T-helper 2 cell treated with Interferon-gamma antibody and Interleukin-4, amounts not matched to agents 100 ng/mL and 5 ng/mL, for 36 hours (primary cell): Measurements from ENCODE around the gene FIBIN. TPM values are rescaled to one million over a fixed set of nuclear protein-coding genes. Genes with fewer than 3 reads are reported as not detected.
"Not testable (repeated sequence)": the region's sequence is repeated elsewhere in the genome, so short reads cannot be mapped to it uniquely, and the experiment has no call there.

Experiments
- intact Hi-C: fragments of 100-400 bp; cut with micrococcal nuclease; formaldehyde crosslinking; loops from one replicate; pipeline ENCODE4 v1.15.1; 2023
- total RNA-seq: library from RNA; stranded (reverse); gene quantifications from 2 replicates; pipeline ENCODE4 v1.2.3, GENCODE V29; 2022

FIBIN gene
- total RNA-seq = not detected in 2 replicates

GRCh38 chr11:26993965-26994457, at the start of gene FIBIN:
TSS of gene FIBIN (plus strand) at chr11:26994112. CDS start at chr11:26994527, 415 bp downstream.
- intact Hi-C loops = no loop called here

DNA sequence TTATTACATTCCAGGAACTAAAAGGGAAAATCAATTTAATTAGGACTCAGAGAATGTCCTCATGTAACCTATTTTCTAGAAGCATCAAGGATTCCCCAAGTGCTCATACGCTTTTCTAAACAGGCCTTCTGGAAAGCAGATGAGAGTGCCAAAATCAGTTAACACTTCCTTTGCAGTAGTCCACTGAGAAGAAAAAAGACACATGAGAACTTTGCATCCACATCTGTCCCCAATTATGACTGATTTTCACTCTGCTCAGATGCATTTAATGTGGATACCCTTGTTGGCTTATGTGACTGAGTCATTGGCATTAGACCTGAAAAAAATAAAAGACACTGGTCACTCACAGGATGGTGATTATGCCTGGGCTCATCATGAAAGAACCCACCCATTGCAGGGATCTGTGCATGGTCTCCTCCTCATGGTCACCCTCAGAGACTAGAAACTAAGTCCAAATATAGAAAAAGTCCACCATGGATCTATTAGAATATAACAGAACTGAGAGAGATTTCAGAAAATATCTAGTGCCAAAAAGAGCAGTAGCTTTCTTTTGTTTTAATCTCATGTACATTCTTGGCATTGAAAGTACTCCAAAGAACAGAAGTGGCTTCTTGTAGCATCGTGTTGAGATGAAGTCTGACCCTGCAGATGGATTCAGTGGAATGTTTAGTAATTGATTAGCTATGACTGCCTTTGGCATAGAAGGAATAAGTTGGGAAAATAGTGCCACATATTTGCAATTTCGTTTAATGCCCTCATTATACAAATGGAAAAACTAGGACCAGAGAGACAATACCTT, 48.8 kb upstream of the FIBIN start:
- intact Hi-C loops = no loop called here

GRCh38 chr11:26946257-26946716, 47.6 kb upstream of the FIBIN start:
- intact Hi-C loops = no loop called here

- intact Hi-C loops = no loop called here
Observed at GRCh38 chr11:26947379-26947844, 46.5 kb upstream of the FIBIN start.

DNA sequence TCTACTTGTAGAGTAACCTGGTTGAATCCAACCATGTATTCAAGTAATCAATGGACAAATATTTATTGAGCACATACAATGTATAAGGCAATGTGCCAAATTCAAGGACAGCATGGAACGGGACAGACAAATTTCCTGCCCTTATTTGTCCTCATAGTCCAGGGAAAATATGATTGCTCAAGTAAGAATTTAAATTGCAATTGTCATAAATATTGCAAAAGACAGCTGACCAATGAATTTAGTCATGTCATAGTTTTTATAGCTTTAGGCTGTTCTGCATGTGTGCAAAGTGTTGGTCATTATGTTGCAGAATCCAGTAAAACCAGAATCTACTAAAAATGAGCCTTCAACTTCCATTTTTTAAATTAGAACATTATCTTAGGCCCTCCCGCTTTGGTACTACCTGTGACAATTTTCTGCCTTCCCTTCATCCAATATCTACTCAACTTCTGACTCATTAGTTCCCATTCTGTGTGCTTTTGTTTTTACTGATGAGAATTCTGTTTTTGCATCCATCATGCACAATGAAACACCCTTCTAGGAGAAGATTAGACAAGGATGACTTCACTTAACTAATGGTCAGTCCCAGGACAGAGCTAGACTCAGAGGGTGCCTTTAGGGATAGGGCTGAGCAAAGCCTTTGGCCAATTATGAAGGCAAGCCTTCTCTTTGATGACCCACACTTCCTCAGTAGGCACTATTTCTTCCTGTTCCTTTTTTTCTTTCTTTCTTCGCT, 45.8 kb upstream of the FIBIN start:
- intact Hi-C loops = no loop called here

GRCh38 chr11:26948881-26949280, 45.0 kb upstream of the FIBIN start:
- intact Hi-C loops = no loop called here

GRCh38 chr11:26949846-26950245, 44.1 kb upstream of the FIBIN start:
- intact Hi-C loops = no loop called here

DNA sequence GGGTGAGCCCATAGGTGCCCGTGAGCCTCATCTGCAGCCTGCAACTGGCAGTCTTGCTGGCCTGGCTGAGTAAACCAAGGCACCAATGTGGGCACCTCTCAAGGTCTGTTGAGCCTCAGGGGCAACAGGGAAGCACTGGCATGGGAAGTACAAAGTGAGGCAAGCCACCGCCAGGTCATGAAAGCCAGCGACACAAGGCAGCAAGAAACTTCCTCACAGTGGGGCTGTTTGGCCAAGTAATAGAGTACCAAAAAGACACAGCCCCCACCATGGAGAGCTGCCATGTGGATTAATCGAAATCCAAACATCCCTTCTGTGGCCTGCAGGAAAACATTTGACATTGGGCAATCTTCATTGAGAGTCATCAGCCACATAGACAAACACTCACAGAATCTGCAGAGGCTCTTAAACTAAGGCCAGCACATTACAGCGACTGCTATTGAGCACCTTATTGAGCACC, 43.6 kb upstream of the FIBIN start:
- intact Hi-C loops = no loop called here

DNA sequence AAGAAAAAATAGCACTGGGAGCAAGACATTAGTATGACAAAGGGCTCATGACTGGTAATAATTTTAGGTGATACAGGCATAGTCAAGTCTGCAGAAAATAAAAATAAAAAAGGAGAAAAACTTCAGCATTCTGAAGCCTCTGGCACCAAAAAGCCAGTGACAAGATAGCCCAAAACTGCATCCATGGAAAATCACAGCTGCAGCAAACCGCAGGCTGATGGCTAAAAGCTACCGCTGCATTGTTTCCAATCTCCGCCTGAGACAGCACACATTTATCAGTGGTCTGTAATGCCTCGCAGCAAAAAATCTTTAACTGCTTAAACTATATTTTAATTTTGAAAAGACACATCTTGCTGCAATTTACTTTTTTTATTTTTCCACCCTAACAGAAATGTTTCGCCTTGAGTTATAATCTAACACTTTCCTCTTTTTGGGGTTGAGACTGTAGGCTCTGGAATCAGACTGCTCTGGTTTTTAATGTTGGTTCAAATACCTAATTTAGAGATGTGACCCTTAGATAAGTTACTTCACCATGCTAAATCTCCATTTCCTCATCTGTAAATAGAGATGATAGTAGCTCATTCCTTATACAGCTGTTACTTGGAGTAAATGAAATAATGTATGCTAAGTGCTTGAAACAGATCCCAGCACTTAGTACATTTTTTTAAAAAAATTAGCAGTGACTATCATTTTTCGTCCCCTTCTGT, 42.0 kb upstream of the FIBIN start:
- intact Hi-C loops = no loop called here

DNA sequence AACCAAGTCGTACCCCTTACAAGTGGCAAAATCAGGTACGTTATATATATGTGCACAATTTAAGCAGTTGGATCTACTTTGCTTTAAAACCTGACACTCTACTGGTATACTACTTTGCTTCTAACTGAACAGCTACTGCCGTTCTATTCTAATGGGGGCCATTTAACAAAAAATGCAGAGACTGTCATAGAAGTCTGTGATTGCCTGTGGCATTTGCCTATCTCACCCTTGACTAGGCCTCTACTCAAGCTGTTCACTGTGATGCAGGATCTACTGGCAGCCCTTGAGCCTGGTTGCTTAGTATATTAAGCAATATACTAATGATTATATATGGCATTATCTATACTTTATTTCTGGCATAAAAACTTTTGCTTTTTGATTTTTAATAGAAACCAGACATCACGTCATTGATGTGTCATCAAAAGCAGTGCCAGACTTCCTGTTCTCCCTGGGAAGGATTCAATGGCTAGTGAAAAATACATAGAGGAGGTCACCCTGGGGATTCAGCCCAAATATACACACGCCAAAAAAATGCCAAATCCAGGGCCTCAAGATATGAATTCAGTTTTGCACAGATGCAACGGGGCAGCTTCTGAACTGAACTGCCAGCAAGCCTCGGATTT, 40.0 kb upstream of the FIBIN start:
- intact Hi-C loops = no loop called here

DNA sequence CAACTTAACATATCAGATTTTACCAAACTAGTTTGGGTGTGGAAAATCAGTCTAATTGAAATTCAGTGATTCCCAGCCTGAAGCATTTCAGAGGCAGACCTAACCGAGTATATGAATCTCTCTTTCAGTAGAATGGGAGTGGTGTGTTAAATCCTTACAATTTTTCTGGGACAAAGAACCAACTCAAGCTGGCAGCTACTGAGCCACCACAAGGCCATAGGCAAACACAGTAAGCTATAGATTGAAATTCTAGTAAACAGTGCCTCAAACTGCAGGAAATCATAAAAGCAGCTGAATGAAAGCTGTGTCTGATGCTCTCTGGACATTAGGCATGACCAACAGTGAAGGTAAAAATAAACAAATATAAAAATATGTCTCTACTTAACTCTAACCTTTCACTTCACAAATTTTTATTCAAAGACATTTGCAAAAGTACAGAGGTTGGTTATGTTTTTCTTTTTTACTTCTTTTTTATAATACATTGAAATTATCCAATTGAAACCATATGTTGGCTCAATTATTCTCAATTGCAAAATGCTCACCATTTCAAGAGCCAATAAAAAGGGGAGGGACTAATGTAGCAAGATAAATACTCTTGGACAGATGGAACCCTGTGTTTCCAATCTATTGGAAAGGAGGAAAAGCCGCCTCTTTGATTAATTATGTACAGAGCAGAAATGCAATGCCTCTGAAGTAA, 35.8 kb upstream of the FIBIN start:
- intact Hi-C loops = no loop called here

DNA sequence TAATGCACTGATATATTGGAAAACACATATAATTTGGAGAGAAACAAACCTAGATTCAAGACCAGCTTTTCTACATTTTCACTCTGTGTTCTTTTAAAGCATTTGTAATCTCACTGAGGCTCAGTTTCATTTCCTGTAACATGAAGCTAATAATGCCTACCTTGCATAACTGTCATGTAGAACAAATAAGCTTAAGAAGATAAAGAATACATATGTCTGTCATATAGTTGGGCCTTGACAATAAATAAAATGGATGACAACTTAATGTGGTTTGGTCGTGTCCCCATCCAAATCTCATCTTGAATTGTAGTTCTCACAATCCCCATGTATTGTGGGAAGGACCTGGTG, 35.2 kb upstream of the FIBIN start:
- intact Hi-C loops = no loop called here

GRCh38 chr11:26960281-26960680, 33.6 kb upstream of the FIBIN start:
- intact Hi-C loops = no loop called here

DNA sequence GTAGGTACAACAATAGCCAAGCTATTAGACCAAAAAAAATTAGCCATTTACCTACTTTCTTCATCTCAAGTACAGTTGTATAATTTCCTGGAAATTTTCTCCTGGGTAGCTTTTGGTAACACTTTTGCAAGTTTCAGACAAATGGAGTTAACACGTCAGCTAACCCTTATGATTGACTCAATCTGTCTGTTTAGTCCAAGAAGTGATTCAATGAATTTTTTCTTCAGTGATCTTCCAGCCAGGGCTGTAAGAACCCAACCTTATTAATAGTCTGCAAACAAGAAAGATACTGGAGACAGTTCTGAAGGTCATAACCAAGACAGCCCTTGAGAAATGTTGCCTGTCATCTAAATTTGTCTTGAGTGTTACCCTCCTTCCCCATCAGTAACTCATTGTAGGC, 30.1 kb upstream of the FIBIN start:
- intact Hi-C loops = no loop called here

- intact Hi-C loops = no loop called here
Observed at GRCh38 chr11:26964339-26964738, 29.6 kb upstream of the FIBIN start.

DNA sequence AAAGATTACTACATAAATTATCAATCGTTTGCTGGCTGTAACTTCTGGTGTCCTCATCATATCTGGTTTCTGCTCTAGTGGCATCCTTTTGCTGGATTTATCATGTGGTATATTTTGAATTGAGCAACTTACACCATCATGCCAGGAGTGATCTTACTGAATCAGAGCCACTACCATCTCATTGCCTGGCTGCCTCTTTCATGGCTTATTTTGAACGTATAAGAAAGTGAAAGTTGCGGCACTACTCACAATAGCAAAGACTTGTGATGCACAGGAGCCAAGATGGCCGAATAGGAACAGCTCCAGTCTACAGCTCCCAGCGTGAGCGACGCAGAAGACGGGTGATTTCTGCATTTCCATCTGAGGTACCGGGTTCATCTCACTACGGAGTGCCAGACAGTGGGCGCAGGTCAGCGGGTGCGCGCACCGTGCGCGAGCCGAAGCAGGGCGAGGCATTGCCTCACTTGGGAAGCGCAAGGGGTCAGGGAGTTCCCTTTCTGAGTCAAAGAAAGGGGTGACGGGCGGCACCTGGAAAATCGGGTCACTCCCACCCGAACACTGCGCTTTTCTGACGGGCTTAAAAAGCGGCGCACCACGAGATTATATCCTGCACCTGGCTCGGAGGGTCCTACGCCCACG, 28.9 kb upstream of the FIBIN start:
- intact Hi-C loops = not testable (repeated sequence)

GRCh38 chr11:26971961-26972360, 22.0 kb upstream of the FIBIN start:
- intact Hi-C loops = no loop called here

DNA sequence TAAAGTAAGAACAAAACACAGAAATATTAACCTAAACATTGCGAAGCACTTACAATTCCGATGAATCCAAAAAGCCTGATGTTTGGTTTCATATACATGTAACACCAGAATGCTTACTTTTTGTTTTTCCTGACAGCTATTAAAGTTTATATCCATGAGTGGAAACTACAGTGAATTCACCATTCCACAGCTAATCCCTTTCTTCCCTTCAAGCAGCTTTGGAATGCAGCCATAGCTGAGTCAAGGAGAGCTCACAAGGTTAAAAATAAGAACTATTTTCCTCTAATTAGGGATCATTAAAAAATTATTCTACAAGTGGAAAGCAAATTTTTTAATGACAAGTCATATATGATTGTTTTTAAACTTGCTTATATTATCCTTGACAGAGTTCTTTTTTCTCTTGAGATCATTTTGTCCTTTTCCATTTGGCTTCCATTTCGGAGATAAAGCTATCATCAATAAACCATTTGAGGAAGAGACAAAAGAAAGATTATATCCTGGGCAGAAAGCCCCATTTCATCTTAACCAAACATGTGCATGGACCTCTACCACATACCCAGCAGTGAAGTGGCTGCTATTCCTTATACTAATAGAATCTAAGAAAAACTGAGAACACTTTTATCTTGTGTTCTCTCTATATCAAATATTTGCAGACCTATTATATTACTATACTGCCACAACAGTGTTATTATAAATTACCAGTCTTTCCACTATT, 19.7 kb upstream of the FIBIN start:
- intact Hi-C loops = no loop called here

GRCh38 chr11:26974996-26975395, 18.9 kb upstream of the FIBIN start:
- intact Hi-C loops = no loop called here

GRCh38 chr11:26976389-26976788, 17.5 kb upstream of the FIBIN start:
- intact Hi-C loops = no loop called here
